HCT116 (cell line): ENCODE results near the gene ZNF860. TPM values are rescaled to one million over a fixed set of nuclear protein-coding genes. Genes with fewer than 3 reads are reported as not detected.

Source experiments
- ATAC-seq: fragments of 200-7000 bp; cut with Tn5 transposase; 2 replicates; pipeline ENCODE4 v1.9.1; 2020; ENCODE audit warnings: mild to moderate bottlenecking, moderate library complexity
- BruUV-seq: library from RNA; stranded (reverse); fragments of 400-500 nt; replicated peaks from 2 replicates; lab custom pipeline; 2021; lab: Mats Ljungman, UMichigan
- CTCF ChIA-PET: fragments of 300-600 bp; sonication (Branson Sonifier 250); formaldehyde crosslinking; loops from one replicate; lab custom pipeline; 2021; ENCODE audit warnings: antibody characterized with exemption; lab: Charles Lee
- POLR2A ChIA-PET: fragments of 300-600, 350-600 bp; sonication (Branson Sonifier 250); formaldehyde crosslinking; loops from one replicate; lab custom pipeline; 2021; ENCODE audit warnings: antibody characterized with exemption; lab: Charles Lee
- RAD21 ChIA-PET, 2 experiments: fragments of 300-600 bp; sonication (Branson Sonifier 250); formaldehyde crosslinking; loops; one replicate each; lab custom pipeline; 2023; ENCODE audit warnings: low total read pairs in 2 of 2; ENCODE audit not compliant: uncharacterized antibody in 2 of 2, unreplicated experiment in 2 of 2, low non-redundant PET in 1 of 2; lab: Charles Lee
- DNase-seq: peaks from one replicate; pipeline ENCODE4 v3.0.0-alpha.2; 2010; ENCODE audit warnings: low read depth, low spot score
- H2AFZ ChIP-seq: fragments of 200-600 bp; shearing (Covaris generic), sonication (generic); 2 replicates; pipeline ENCODE4 v1.6.1; 2017; ENCODE audit warnings: low read depth, mixed run types, mixed read lengths, antibody characterized with exemption, low read length; ENCODE audit not compliant: poor library complexity, severe bottlenecking
- H3K27ac ChIP-seq: 2 replicates; pipeline ENCODE4 v1.5.1; 2012; ENCODE audit warnings: low read depth, low read length
- H3K27me3 ChIP-seq: fragments of 200-600 bp; sonication (generic); 2 replicates; pipeline ENCODE4 v1.6.1; 2016; ENCODE audit warnings: mixed run types, low read length, mixed read lengths; ENCODE audit not compliant: insufficient read depth
- H3K36me3 ChIP-seq, 2 experiments: fragments of 200-500 bp in 1 of 2; fragments of 200-600 bp in 1 of 2; sonication (Bioruptor generic) in 1 of 2; sonication (generic) in 1 of 2; 2 replicates each; pipeline versions ENCODE4 v1.5.1 to v1.6.1; 2014 to 2016; ENCODE audit warnings: low read length in 2 of 2, inconsistent platforms in 1 of 2, mixed read lengths in 1 of 2, mixed run types in 1 of 2; ENCODE audit not compliant: insufficient read depth in 2 of 2, control insufficient read depth in 1 of 2
- H3K4me1 ChIP-seq, 2 experiments: fragments of 200-600 bp in 1 of 2; sonication (generic) in 1 of 2; 2 replicates each; pipeline versions ENCODE4 v1.5.1 to v1.6.1; 2012 to 2017; ENCODE audit warnings: low read length in 2 of 2, inconsistent platforms in 1 of 2, mild to moderate bottlenecking in 1 of 2, mixed read lengths in 1 of 2, mixed run types in 1 of 2, moderate library complexity in 1 of 2; ENCODE audit not compliant: insufficient read depth in 2 of 2, control insufficient read depth in 1 of 2
- H3K4me2 ChIP-seq: fragments of 200-600 bp; sonication (generic); 2 replicates; pipeline ENCODE4 v1.6.1; 2017; ENCODE audit warnings: mixed run types, low read length, mixed read lengths
- H3K4me3 ChIP-seq, 2 experiments: fragments of 200-600 bp in 1 of 2; sonication (generic) in 1 of 2; replicated peaks in 1 of 2; 2 replicates each; pipeline ENCODE4 v1.5.1; 2011 to 2016; ENCODE audit warnings: low read length in 2 of 2, control low read depth in 1 of 2, low read depth in 1 of 2, mild to moderate bottlenecking in 1 of 2, mixed read lengths in 1 of 2, mixed run types in 1 of 2
- H3K79me2 ChIP-seq: fragments of 200-600 bp; sonication (generic); 2 replicates; pipeline ENCODE4 v1.6.1; 2017; ENCODE audit warnings: mild to moderate bottlenecking, mixed run types, low read length, moderate library complexity, mixed read lengths; ENCODE audit not compliant: insufficient read depth
- H3K9ac ChIP-seq: fragments of 200-600 bp; sonication (generic); 2 replicates; pipeline ENCODE4 v1.6.1; 2016; ENCODE audit warnings: low read length, mixed read lengths
- H3K9me2 ChIP-seq: fragments of 200-600 bp; sonication (generic), shearing (Covaris generic); 2 replicates; pipeline ENCODE4 v1.6.1; 2017; ENCODE audit warnings: mixed run types, mild to moderate bottlenecking, moderate library complexity; ENCODE audit not compliant: insufficient read depth
- H3K9me3 ChIP-seq, 2 experiments: fragments of 200-500 bp in 1 of 2; fragments of 200-600 bp in 1 of 2; sonication (Bioruptor generic) in 1 of 2; sonication (generic) in 1 of 2; 2 replicates each; pipeline ENCODE4 v1.6.1; 2014 to 2017; ENCODE audit warnings: low read length in 2 of 2, mixed read lengths in 2 of 2, inconsistent platforms in 1 of 2, low read depth in 1 of 2, mild to moderate bottlenecking in 1 of 2, mixed run types in 1 of 2, moderate library complexity in 1 of 2; ENCODE audit not compliant: control insufficient read depth in 1 of 2, insufficient read depth in 1 of 2
- H4K20me1 ChIP-seq: fragments of 200-600 bp; sonication (generic), shearing (Covaris generic); 2 replicates; pipeline ENCODE4 v1.6.1; 2017; ENCODE audit warnings: mixed run types, mild to moderate bottlenecking, moderate library complexity; ENCODE audit not compliant: insufficient read depth
- CBX3 ChIP-seq: IDR thresholded peaks from 2 replicates; pipeline ENCODE4 v1.6.1; 2012; ENCODE audit warnings: low read depth
- FOSL1 ChIP-seq: IDR thresholded peaks from 2 replicates; pipeline ENCODE4 v1.6.1; 2012; ENCODE audit warnings: low read depth
- ZNF274 ChIP-seq: fragments of 200-500 bp; sonication (Bioruptor generic); IDR thresholded peaks from 2 replicates; pipeline ENCODE4 v1.6.1; 2014; ENCODE audit warnings: mild to moderate bottlenecking, low read depth, low read length, inconsistent platforms
- intact Hi-C: fragments of 100-400 bp; cut with micrococcal nuclease; formaldehyde crosslinking; loops from 2 replicates; pipeline ENCODE4 v1.10.0; 2022
- total RNA-seq: library from RNA; stranded (reverse); gene quantifications from one replicate; pipeline ENCODE4 v1.2.1, GENCODE V29; 2021; ENCODE audit not compliant: unreplicated experiment
- TF ChIP-seq, protein P1 (sequence below): IDR thresholded peaks from 2 replicates; pipeline ENCODE4 v1.6.1; 2012; ENCODE audit warnings: low read depth
- TF ChIP-seq, protein P2 (sequence below): IDR thresholded peaks from 2 replicates; pipeline ENCODE4 v1.6.1; 2012

Gene ZNF860
- total RNA-seq, 1 experiment from 2014 or later = 2.9 TPM

DNA sequence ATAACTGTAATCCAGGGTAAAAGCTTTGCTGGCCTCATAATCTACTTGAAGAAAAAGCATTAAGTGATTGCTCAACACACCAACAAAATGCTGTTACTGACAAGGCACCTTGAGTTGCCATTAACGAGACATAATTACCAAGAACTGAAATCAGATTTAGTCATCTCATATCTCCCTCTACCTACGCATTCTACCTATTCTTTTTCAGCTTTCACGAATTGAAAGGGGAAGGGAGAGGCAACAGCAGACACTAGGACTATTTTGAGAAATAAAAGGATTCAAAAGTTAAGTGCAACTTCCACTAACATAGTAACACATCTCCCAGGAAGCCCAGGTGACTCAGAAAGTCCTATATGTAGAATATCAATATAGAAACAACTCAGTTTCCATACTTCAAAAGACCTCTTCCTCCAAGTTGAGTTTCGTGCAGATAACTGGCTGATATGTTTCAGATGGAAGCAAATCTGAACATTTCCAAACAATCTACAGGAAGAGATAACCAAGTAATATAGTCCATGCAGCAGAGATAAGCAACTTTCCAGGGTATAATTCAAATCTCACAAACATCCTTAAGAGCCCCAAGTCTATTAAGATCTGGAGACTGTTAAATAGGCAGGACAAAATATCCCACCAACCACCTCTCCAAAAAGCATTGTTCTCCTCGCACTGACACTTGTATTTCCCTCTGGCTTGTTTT lies 2.4 kb upstream of the ZNF860 start:
- H3K9ac ChIP-seq = no peak overlapping the region
- no peak overlapping the region for H2AFZ ChIP-seq
- RAD21 ChIA-PET = no interaction called here
- no peak overlapping the region for H3K27ac ChIP-seq
- H3K79me2 ChIP-seq = peaks cover 37% of the 10 kb centered on the region
- H3K4me3 ChIP-seq = no peak overlapping the region
- peaks cover 9 to 27% of the 10 kb centered on the region in 2 experiments for H3K4me1 ChIP-seq
- H3K36me3 ChIP-seq = no peaks in the 10 kb centered on the region
- no peaks in the 10 kb centered on the region for H3K9me2 ChIP-seq
- BruUV-seq = no TSS peak
- TF ChIP-seq, protein P1, sequence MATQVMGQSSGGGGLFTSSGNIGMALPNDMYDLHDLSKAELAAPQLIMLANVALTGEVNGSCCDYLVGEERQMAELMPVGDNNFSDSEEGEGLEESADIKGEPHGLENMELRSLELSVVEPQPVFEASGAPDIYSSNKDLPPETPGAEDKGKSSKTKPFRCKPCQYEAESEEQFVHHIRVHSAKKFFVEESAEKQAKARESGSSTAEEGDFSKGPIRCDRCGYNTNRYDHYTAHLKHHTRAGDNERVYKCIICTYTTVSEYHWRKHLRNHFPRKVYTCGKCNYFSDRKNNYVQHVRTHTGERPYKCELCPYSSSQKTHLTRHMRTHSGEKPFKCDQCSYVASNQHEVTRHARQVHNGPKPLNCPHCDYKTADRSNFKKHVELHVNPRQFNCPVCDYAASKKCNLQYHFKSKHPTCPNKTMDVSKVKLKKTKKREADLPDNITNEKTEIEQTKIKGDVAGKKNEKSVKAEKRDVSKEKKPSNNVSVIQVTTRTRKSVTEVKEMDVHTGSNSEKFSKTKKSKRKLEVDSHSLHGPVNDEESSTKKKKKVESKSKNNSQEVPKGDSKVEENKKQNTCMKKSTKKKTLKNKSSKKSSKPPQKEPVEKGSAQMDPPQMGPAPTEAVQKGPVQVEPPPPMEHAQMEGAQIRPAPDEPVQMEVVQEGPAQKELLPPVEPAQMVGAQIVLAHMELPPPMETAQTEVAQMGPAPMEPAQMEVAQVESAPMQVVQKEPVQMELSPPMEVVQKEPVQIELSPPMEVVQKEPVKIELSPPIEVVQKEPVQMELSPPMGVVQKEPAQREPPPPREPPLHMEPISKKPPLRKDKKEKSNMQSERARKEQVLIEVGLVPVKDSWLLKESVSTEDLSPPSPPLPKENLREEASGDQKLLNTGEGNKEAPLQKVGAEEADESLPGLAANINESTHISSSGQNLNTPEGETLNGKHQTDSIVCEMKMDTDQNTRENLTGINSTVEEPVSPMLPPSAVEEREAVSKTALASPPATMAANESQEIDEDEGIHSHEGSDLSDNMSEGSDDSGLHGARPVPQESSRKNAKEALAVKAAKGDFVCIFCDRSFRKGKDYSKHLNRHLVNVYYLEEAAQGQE = no peak
- TF ChIP-seq FOSL1 (no peak), ZNF274 (no peak), CBX3 (no peak)
- TF ChIP-seq, protein P2, sequence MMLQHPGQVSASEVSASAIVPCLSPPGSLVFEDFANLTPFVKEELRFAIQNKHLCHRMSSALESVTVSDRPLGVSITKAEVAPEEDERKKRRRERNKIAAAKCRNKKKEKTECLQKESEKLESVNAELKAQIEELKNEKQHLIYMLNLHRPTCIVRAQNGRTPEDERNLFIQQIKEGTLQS = no peak
- no peak for ATAC-seq
- H4K20me1 ChIP-seq = no peaks in the 10 kb centered on the region
- intact Hi-C loops = no loop called here
- CTCF ChIA-PET = no interaction called here
- peak overlapping the region; percentile 32; the same call in 1 of the 2 replicates for H3K4me2 ChIP-seq
- H3K9me3 ChIP-seq = no peaks in the 10 kb centered on the region
- POLR2A ChIA-PET = no interaction called here
- no peak for DNase-seq
- no peaks in the 10 kb centered on the region for H3K27me3 ChIP-seq
